LoVo (cell line): ENCODE measurements around the gene USP15.

ENCODE experiments used
- DNase-seq: peaks from one replicate; pipeline ENCODE4 v3.0.0-alpha.2; 2016; ENCODE audit warnings: low spot score

The USP15 gene

DNA sequence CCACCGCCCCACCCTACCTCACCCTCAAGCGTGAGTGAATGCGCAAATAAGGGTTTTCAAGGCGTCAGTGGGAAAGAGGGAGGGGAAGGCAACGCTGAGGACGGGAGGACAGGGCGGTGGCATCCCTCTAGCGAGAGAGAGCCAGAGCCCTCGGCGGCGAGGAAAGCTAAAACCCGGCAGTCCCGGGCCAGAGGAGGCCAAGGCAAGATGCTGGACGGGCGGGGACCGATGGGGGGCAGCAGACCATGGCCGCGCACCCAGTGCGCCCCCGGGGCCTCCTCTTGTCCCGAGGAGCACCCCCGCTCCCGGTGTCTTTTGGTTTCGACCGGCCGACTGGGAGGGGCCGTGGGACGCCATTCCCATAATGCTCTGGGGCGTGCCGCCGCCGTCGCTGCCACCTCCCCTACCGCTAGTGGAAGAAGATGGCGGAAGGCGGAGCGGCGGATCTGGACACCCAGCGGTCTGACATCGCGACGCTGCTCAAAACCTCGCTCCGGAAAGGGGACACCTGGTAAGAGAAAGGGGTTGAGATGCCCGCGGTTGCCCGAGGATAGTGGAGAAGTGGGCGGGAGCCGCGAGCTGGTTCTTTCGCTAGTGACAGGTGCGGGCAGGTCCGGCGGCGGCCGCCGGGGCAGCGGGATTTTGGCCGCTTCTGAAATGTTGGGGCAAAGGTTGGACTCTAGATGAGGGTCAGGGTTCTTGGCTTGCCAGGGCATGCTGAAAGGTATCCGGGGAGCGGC is at the start of gene USP15:
TSS of gene USP15 (plus strand) at position 412 of the 740 bp plus-strand sequence. CDS start at position 423, 11 bp downstream.
- peak; percentile 98 for DNase-seq

DNA sequence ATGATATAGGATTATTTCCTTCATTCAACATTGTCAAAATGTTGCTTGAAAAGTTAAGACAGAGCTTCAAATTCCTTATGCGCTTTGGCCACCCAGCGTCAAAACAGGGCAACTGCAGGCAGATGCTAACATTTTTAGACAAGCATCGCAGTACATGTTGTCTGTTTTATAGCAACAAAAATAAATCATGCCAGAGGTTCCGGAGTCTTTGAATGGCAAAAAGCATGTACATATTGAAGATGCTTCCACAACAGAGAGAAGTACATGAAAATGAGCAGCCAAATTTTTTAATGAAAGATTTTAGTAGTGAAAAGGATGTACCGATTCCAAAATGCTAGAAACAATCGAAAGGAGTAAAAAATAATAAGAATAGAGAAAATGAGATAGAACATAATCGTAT is 49.8 kb upstream of the USP15 start:
- peak; percentile 64 for DNase-seq

DNA sequence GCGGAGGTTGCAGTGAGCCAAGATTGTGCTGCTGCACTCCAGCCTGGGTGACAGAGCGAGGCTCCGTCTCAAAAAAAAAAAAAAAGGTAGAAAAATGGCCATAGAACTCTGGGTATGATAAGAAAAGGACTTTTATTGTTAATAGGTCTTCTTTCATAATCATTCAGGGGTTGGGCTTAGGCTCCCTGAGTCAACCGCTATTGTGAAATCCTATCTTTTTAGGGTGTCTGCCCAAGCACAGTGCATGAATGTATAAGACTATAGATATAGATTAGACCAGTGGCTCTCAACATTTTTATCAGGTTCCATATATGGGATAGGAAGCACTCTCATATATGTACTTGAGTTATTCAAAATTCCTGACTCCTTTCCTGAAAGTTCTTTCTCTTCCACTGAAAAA is 48.7 kb upstream of the USP15 start:
- no peak for DNase-seq

DNA sequence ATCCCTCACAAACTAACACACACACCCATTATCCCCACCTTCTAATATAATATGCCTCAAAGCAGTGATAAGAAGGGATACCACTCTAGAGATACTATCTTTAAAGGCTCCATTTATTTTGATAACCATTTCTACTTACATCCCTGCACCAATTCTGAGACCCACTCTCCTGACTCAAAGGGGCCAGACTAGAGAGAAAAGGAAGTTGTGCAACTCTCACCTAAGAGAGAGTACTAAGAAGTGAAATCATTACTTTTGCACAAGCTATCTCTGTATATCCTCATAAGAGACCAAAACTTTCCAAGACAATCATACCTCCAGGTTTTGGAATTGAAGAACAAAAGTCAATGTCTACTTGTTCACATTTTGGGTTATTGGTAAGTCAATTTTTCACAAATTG is 45.4 kb upstream of the USP15 start:
- DNase-seq: no peak

DNA sequence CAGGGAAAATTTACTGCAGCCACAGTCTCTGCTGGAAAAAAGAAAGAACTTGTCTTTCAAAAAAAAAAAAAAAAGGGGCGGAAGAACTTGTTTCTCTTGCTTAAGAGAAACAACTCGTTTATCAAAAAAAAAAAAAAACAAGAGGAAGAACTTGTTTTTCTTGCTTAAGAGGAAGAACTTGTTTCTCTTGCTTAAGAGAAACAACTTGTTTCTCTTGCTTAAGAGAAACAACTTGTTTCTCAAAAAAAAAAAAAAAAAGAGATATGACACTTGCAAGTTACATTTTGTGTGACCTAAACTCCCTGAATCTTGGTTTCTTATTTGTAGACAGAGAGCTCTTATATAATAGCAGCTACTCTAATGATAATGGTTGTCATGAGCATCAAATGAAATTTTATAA is 44.7 kb upstream of the USP15 start:
- peak; percentile 23 for DNase-seq

DNA sequence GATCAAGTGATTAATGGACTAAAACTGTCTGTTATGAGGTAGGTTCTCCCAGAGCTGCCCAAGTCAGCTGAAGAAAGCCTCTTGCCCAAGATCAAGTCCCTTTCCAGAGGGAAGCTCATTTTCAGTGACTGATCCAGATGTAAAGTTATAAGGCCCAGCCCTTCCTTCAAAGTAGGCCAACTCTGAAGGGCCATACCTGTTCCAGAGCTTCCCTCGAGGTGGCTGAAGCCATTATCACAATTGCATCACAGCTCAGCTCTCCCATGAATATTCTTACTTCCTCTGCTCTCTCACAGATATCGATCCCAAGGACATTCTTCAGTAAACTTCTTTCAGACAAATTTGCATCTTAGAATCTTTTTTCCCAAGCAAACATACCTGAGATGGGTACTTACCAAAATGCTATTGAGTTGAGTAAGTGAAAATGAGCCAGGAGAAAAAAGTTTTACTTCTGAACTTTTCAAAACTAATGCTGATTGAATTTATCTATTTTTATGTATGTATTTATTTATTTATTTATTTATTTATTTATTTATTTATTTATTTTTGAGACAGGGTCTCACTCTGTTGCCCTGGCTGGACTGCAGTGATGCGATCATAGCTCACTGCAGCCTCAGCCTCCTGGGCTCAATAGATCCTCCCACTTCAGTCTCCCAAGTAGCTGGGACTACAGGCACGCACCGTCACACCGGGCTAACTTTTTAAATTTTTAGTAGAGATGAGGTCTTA is 42.6 kb upstream of the USP15 start:
- DNase-seq: no peak

DNA sequence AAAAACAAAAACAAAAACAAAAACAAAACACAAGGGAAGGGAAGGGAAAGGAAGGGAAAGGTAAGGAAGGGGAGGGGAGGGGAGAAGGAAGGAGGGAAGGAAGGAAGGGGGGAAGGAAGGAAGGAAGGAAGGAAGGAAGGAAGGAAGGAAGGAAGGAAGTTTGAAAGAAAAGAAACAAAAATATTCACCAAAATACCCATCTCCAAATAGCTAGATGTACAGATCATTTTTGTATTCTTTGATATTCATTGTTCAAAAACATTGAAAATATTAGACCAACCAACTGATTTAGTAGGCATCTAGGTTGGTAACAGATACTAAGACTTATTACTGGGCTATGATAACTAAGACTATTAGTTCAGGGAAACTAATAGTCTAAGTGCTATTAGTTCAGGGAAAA is 39.1 kb upstream of the USP15 start:
- no peak for DNase-seq

DNA sequence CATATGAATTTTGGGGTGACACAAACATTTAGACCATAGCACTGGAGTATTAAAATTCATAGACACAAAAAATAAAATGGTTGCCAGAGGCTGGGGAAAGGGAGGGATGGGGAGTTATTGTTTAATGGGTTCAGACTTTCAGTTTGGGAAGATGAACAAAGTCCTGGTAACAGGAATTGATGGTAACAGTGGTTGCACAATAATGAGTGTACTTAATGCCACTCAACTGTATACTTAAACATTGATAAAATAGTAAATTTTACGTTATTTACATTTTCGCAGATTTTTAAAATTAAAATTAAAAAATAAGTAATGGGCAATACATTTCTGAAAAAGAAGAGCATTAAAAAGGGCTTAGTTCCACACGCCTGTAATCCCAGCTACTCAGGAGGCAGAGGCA is 35.6 kb upstream of the USP15 start:
- DNase-seq: no peak

DNA sequence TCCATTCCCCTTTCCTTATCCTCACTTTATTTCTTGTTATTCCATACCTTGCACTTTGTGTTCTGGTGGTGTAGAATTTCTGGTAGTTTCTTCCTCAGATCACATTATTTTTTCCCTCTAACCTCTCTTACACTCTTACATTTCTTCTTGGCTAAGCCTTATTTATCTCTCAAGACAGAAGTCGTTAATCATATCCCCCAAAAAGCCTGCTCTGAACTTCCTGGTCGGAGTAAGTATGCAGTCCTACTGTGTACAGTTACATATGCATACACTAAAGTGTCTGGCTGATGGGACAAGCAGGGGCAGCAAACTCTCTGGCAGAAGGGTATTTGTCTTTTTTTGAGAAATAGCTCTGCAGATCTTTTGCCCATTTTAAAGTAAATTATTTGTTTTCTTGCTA is 33.1 kb upstream of the USP15 start:
- DNase-seq: no peak

DNA sequence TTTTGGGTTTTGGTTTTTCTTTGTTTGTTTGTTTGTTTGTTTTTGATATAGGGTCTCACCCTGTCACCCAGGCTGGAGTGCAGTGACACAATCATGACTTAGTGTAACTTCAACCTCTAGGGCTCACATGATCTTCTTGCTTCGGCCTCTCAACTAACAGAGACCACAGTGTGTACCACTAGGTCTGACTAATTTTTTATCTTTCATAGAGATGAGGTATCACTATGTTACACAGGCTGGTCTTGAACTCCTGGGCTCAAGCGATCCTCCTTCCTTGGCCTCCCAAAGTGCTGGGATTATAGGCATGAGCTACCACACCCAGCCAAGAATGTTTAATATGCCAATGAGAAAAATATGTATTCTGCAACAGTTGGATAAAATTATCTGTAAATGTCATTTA is 29.6 kb upstream of the USP15 start:
- no peak for DNase-seq

DNA sequence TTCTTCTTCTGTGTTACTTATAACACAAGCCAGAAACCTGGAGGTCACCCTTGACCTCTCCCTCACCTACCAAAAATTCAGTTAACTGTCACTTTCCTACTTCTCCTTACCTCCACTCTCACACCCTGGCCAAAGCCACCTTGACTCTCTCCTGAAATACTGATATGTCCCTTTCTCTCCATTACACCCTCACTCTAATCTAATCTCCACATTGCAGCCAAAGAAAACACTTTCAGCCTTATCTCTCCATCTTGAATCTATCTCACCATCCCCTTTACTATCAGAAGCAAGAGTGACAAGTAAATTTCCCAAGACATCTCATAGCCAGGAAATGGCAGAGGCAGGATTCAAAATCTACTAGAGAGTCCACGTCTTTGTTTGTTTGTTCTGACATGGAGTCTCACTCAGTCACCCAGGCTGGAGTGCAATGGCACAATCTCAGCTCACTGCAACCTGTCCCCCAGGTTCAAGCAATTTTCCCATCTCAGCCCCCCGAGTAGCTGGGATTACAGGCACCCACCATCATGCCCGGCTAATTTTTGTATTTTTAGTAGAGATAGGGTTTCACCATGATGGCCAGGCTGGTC is 28.0 kb upstream of the USP15 start:
- DNase-seq: no peak

DNA sequence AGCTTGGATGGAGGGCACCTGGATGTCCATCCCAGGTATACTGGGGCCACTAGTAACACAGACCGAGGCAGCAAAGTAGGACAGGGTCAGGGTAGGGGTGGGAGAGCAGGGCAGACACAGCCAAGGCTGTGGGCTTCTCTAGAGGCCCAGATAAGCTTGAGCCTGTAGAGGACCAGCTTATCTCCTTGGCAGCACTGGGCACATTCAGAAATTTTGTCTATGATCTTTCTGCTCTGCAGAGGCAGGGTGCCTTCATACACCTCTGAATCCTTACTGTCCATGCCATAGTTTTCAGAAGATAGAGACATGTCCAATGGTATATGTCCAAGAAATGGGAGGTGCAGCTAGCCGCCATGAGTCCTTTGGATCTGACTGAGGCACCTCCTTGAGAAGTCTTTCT is 26.4 kb upstream of the USP15 start:
- no peak for DNase-seq

DNA sequence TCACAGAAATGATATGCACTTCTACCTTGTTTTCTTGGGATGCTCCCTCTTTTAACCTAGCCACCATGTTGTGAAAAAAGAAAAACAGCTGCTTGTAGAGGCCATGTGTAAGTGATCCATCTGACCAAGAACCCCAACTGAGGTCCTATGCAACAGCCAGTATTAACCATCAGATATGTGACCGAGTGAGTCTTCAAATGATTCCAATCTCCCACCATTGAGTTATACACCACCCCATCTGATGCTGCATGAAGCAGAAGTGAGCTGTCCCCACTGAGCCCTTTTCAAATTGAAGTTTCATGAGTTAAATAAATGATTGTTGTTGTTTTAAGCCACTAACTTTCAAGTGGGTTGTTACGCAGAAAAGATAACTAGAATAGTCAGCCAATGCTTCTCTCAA is 20.6 kb upstream of the USP15 start:
- no peak for DNase-seq

DNA sequence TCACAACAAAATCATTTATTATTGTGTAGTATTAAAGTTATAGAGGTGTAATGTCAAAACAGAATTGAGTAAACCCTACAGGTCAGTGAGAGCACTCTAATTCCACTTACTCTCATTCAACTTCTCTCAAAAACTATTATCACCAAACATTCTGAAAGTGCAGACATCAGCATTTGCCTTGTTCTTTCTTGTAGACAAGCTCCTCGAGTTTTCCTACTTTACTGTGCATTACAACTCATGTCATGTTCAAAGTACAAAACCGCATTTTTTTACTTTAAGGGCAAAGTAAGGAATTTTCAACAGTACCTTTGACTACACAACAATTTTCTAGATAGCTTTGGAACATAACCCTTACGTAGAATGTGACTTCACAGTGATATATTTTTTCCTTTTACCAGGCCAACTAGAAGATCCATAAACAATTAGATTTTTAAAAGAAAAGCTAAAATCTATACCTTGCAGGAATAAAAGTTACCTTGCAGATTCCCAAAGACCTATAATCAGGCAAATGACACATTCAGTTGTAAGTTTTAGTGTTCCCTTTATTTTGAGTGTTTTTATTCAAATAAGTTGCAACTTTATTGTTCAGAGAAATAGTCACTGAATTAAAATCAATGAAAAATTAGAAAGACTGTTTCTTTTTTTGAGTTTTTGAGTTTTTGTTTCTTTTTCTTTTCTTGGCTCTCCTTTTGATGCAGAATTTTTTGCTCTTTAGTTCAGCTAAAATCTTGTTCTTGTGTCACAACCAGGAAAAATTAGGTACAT is 12.7 kb upstream of the USP15 start:
- DNase-seq: no peak

DNA sequence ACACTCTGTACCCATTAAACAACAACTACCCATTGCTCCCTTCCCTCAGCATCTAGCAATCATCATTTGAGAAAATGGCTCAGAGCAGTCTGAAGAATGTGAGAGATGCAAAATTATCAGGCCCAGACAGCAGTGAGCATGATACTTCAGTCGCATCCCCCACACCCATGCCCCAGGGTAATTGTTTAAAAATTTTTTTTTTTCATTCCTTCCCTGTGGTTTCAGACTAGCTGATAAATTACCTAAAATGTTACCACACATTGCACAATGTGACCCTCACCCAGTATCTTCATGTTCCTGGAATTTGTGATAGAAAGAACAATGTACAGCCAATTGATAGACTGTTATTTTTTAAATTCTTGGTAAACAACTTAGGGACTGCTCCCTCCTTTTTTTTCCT is 11.3 kb upstream of the USP15 start:
- no peak for DNase-seq

DNA sequence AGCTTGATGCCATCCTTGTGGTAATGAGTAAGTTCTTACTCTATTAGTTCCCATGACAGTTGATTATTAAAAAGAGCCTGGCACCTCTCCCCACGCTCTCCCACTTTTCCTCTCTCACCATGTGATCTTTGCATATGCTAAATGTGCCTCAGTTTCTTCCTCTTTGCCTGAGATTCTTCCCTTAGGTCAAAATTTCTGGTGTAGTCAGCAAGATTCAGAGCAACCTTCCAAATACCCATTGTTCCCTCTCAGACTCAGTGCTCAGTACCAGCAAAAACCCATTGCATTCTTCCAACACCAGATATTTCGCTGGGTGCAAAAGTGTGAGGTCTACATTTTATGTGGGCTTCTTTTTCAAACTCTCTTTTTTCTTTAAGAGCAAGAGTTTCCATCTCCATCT is 10.8 kb upstream of the USP15 start:
- DNase-seq: no peak

DNA sequence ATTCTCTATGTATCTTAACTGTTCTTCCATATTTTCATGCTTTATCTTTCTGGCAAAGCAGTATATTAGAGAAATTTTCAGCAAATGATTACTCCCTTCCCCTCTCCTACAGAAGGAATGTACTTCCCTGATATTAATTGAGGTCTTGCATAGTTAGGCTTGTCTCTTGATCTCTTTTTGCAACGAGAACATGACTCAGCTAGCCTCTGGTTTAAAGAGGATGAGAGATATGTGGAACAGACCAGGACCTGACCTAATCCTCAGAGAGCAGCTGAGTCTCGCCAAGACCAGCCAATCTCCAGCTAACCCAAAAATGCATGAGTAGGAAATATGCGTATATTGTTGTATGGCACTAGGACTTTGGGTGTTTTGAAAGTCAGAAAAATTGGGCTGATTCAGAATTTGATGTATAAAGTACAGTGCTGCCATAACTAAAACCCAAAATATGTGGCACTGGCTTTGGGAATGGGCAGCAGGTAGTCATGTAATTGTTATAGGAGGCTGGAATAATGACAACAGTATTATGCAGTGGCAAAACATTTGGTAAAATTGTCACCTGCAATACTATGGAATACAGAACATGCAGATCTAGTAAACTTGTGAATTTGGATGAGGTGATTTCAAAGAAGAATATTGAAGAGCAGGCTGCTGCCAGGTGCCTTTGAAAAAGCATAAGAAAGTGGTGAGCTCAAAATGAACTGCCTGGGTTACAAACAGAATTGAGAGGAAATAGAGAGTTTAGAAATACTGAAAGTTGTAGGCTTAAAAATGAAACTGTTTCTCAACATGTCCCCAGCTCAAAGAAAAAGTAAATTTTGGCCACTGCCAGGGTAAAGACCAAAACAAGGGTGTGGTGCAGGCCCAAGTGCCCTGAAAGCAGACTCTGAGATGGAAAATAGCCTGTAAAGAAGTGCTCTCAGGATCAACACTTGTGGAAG is 9.3 kb upstream of the USP15 start:
- no peak for DNase-seq

DNA sequence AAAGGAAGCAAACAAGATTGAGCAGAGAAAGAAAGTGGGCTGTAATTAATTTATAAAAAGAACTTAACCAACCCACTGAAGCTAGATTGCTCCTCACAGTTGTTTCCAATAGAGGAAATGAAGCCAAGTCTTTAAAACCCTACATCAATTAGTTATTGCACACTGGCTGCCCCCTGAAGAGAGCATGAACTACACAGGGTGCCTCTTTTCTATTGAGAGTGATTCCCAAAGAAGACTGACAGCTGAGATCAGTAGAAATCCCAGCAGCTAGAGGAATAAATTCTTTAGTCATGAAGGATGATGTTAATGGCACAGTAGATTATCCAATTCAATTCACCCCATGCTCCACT is 8.6 kb upstream of the USP15 start:
- DNase-seq: no peak

DNA sequence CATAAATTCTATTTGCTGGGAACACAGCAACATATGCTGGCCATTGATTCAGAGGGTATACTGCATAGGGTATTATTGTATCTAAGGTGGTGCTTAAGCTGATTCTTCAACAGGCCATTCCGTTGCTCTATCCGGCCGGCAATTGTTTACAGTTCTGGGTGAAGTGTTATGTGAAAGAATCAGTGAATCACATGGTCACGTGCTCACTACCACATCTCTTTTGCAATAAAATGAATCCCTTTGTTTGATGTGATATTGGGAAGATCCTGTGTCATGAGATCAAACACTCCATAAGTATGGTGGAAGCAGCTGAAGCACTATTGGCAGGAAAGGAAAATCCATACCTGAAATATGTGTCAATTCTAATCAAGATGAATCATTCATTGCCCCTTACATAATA is 7.6 kb upstream of the USP15 start:
- no peak for DNase-seq

DNA sequence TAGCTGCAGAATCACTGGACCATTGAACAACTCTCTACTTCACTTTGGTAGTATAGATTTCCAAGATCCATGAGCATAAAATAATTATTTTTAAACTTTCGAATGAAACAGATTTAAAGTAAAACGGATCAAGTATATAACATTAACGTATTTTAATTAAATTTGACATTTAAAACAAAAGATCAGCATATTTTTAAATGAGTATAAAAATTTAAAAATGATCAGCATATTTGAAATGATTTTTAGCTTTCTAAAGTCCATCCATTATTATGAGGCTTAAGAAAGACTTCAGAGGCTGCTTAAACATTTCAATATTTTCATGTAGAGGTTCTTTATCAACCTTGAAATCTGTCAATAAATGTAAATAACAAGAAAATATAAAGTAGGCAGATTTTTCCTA is 5.2 kb upstream of the USP15 start:
- no peak for DNase-seq

DNA sequence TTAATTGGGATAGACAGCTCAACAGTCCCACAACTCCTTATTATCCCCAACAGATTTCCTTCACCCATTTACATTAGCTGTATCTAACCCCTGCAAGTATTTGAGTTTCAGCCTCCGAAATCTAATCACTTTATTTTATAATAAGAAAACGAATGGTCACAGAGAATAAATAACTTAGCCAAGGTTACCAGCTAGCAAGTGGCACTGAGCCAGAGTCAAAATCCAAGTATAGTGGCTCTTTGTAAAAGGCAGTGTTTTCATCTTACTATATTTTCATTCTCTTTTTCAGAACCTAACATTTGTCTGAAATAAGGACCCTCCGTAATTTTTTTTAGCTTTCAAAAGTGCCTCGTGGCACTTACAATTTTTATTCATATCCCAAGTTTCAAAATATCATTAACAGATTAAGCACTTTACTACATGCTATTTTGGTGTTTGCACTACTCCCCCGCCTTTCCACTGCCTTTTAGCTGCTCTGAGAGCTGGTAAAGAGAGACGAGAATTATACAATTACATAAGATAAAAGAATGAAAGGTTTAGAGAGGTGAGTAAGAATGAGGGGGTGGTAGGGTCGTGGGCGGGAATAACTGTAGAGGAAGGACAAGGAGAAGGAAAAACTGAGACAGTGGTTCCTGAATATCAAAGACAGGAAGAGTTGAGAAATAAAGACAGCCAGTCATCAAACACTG is 3.7 kb upstream of the USP15 start:
- DNase-seq: no peak
